HepG2 (cell line): Measurements from ENCODE around the gene NDUFS5. TPM values are rescaled to one million over a fixed set of nuclear protein-coding genes. Genes with fewer than 3 reads are reported as not detected.
"Not testable (repeated sequence)": the region's sequence is repeated elsewhere in the genome, so short reads cannot be mapped to it uniquely, and the experiment has no call there.

Experiments
- ATAC-seq: fragments of 200-7000 bp; cut with Tn5 transposase; 3 replicates; pipeline ENCODE4 v1.9.1; 2020; ENCODE audit warnings: mild to moderate bottlenecking, moderate library complexity
- BruUV-seq: library from RNA; stranded (reverse); fragments of 400-500 nt; replicated peaks from 2 replicates; lab custom pipeline; 2021; lab: Mats Ljungman, UMichigan
- CTCF ChIA-PET: fragments of 300-600 bp; formaldehyde crosslinking; extraction: SDS; loops from one replicate; lab custom pipeline; 2021; ENCODE audit warnings: low total read pairs, inconsistent platforms, low intra/inter-chr PET ratio; lab: Yijun Ruan, JAX
- POLR2A ChIA-PET: fragments of 350-600 bp; sonication (Branson Sonifier 250); formaldehyde crosslinking; loops from one replicate; lab custom pipeline; 2020; ENCODE audit warnings: antibody characterized with exemption, inconsistent platforms; lab: Yijun Ruan, JAX
- DNase-seq: peaks from one replicate; pipeline ENCODE4 v3.0.0-alpha.2; 2015; ENCODE audit warnings: low spot score
- FAIRE-seq: peaks from 3 replicates; lab custom pipeline; 2011; peaks lifted over from hg19 to GRCh38; lab: Jason Lieb, UNC
- H2AFZ ChIP-seq: one replicate; pipeline ENCODE4 v1.6.1; 2011; ENCODE audit warnings: low read length, inconsistent platforms
- H3K27ac ChIP-seq: fragments of 300-600 bp; 3 replicates; pipeline ENCODE4 v1.8.0; 2011; ENCODE audit warnings: mixed run types, mild to moderate bottlenecking, mixed read lengths, low read length, inconsistent platforms; ENCODE audit not compliant: insufficient read depth; ENCODE audit errors: extremely low read length
- H3K27me3 ChIP-seq, 2 experiments: fragments of 200-600 bp in 1 of 2; 2 replicates in 1 of 2; 3 replicates in 1 of 2; pipeline versions ENCODE4 v1.6.0 to v1.8.0; 2011; ENCODE audit warnings: low read length in 2 of 2, mild to moderate bottlenecking in 2 of 2, moderate library complexity in 2 of 2, inconsistent platforms in 1 of 2; ENCODE audit not compliant: insufficient read depth in 2 of 2, control insufficient read depth in 1 of 2
- H3K36me3 ChIP-seq, 2 experiments: fragments of 200-600 bp in 1 of 2; replicated peaks in 1 of 2; 2 replicates in 1 of 2; 3 replicates in 1 of 2; pipeline versions ENCODE4 v1.5.1 to v1.8.0; 2011; ENCODE audit warnings: low read length in 2 of 2, inconsistent platforms in 1 of 2; ENCODE audit not compliant: insufficient read depth in 2 of 2, control insufficient read depth in 1 of 2
- H3K4me1 ChIP-seq: 2 replicates; pipeline ENCODE4 v1.5.1; 2012; ENCODE audit warnings: low read length, inconsistent platforms; ENCODE audit not compliant: insufficient read depth
- H3K4me2 ChIP-seq: 2 replicates; pipeline ENCODE4 v1.6.0; 2011; ENCODE audit warnings: low read depth, low read length, inconsistent platforms
- H3K4me3 ChIP-seq, 3 experiments: fragments of 200-600 bp in 1 of 3; sonication (generic), shearing (Covaris generic) in 1 of 3; replicated peaks in 1 of 3; 2 replicates each; pipeline ENCODE4 v1.5.1; 2011 to 2016; ENCODE audit warnings: low read length in 3 of 3, inconsistent platforms in 2 of 3, low read depth in 2 of 3, mild to moderate bottlenecking in 2 of 3, control low read depth in 1 of 3, mixed read lengths in 1 of 3; ENCODE audit not compliant: insufficient read depth in 1 of 3
- H3K79me2 ChIP-seq: one replicate; pipeline ENCODE4 v1.6.1; 2011; ENCODE audit warnings: low read length, inconsistent platforms; ENCODE audit not compliant: insufficient read depth
- H3K9ac ChIP-seq: 2 replicates; pipeline ENCODE4 v1.6.0; 2011; ENCODE audit warnings: mild to moderate bottlenecking, low read depth, low read length, inconsistent platforms; ENCODE audit not compliant: insufficient read depth
- H3K9me3 ChIP-seq: 2 replicates; pipeline ENCODE4 v1.5.1; 2012; ENCODE audit warnings: mild to moderate bottlenecking, low read length
- H4K20me1 ChIP-seq: 2 replicates; pipeline ENCODE4 v1.6.0; 2011; ENCODE audit warnings: inconsistent platforms, mild to moderate bottlenecking, low read length, moderate library complexity; ENCODE audit not compliant: insufficient read depth
- CBX1 ChIP-seq: IDR thresholded peaks from one replicate; pipeline ENCODE4 v1.6.1; 2016; ENCODE audit warnings: antibody characterized with exemption, low read depth
- MAFF ChIP-seq: IDR thresholded peaks from 2 replicates; pipeline ENCODE4 v1.6.1; 2011; ENCODE audit warnings: low read depth, low read length, improper control_type of control experiment
- MAFK ChIP-seq, 2 experiments: IDR thresholded peaks in 1 of 2; conservative IDR thresholded peaks in 1 of 2; 2 replicates each; pipeline ENCODE4 v1.6.1; 2011; ENCODE audit warnings: improper control_type of control experiment in 2 of 2, low read length in 2 of 2
- ZNF280D ChIP-seq: sonication (generic); formaldehyde crosslinking; IDR thresholded peaks from 2 replicates; pipeline ENCODE4 v1.5.1; 2020; ENCODE audit warnings: mild to moderate bottlenecking, missing genetic modification reagents
- WGBS: methylation state at CpG from one replicate; pipeline ENCODE4 v1.1.6; 2017; ENCODE audit warnings: low lambda C conversion rate; 5-methylcytosine and 5-hydroxymethylcytosine counted together
- in situ Hi-C: cut with HindIII; loops from 2 replicates; pipeline ENCODE4 v1.10.0; 2017; ENCODE audit warnings: low pct_unique_long_range_greater_than_20kb; ENCODE audit not compliant: extremely low pct_ligation_motif_present
- intact Hi-C: fragments of 100-400 bp; cut with micrococcal nuclease; formaldehyde crosslinking; loops from one replicate; pipeline ENCODE4 v1.10.0; 2022; ENCODE audit not compliant: unreplicated experiment
- polyA plus RNA-seq, 8 experiments: library from polyadenylated mRNA; depleted of rRNA in 3 of 8; stranded (reverse) in 7 of 8; unstranded in 1 of 8; fragments of >200 nt; fragmentation: Illumina TruSeq in 4 of 8; extraction: Trizol in 4 of 8; gene quantifications; 2 replicates each; pipeline versions ENCODE4 v1.2.1 to v1.2.3, GENCODE V29; 2011 to 2016; ENCODE audit warnings: low read depth in 4 of 8, missing spikeins in 1 of 8, mixed read lengths in 1 of 8; ENCODE audit not compliant: insufficient read depth in 1 of 8
- total RNA-seq, 5 experiments: library from RNA; depleted of rRNA; stranded (reverse); fragments of >200 nt; fragmentation: Illumina TruSeq; extraction: Trizol; gene quantifications; 2 replicates each; pipeline ENCODE4 v1.2.3, GENCODE V29; 2016; ENCODE audit warnings: low read depth in 1 of 5

Gene NDUFS5
- total and polyA plus RNA-seq, 2 of the 13 experiments (the other 11 are each of a cell fraction or from before 2014, with no cell fraction given): 263 to 466 TPM

GRCh38 chr1:38977399-38978244 lies 48.5 kb upstream of the NDUFS5 start:
- in situ Hi-C loops, H3K27me3 ChIP-seq, H3K36me3 ChIP-seq, H2AFZ ChIP-seq, BruUV-seq, H3K4me3 ChIP-seq, H3K79me2 ChIP-seq, CTCF ChIA-PET, H3K4me2 ChIP-seq, FAIRE-seq, intact Hi-C loops, POLR2A ChIA-PET, ATAC-seq, H3K27ac ChIP-seq, DNase-seq, H3K4me1 ChIP-seq, H4K20me1 ChIP-seq, H3K9ac ChIP-seq: not testable (repeated sequence)
- WGBS: 92% methylated on average over 12 of the region's 12 CpGs
- peaks cover 12% of the 10 kb centered on the region for H3K9me3 ChIP-seq
- peak in 1 of 2 experiments; percentile 30; a peak in 1 of 4 replicates for TF ChIP-seq MAFK (conservative IDR thresholded peaks at IDR 0.05 in 1 of 2, IDR thresholded peaks at IDR 0.05 in 1 of 2; ENCODE audit: low read length in 2 of 2)
- TF ChIP-seq MAFF: peak; percentile 31; the same call in 1 of the 2 replicates

- CTCF ChIA-PET, H4K20me1 ChIP-seq: not testable (repeated sequence)
These were observed 48.0 kb upstream of the NDUFS5 start for GRCh38 chr1:38978245-38978542.

GRCh38 chr1:38979380-38979779 lies 46.8 kb upstream of the NDUFS5 start:
- FAIRE-seq, ATAC-seq, POLR2A ChIA-PET, H3K9ac ChIP-seq, H4K20me1 ChIP-seq, in situ Hi-C loops, H3K27ac ChIP-seq, H3K27me3 ChIP-seq, H3K79me2 ChIP-seq, H3K4me2 ChIP-seq, intact Hi-C loops, DNase-seq, H3K4me1 ChIP-seq, BruUV-seq, H2AFZ ChIP-seq, H3K36me3 ChIP-seq, CTCF ChIA-PET, H3K4me3 ChIP-seq: not testable (repeated sequence)
- WGBS: 90% methylated on average over 1 of the region's 1 CpG
- peaks cover 12% of the 10 kb centered on the region for H3K9me3 ChIP-seq

More at GRCh38 chr1:38978245-38978542, 48.0 kb upstream of the NDUFS5 start:
- BruUV-seq, H3K4me2 ChIP-seq, H3K36me3 ChIP-seq, FAIRE-seq, H3K9ac ChIP-seq, in situ Hi-C loops, intact Hi-C loops, H3K27ac ChIP-seq, H3K4me1 ChIP-seq, POLR2A ChIA-PET, ATAC-seq, H3K4me3 ChIP-seq, H2AFZ ChIP-seq, H3K27me3 ChIP-seq, H3K79me2 ChIP-seq, DNase-seq: not testable (repeated sequence)
- WGBS: 99% methylated on average over 5 of the region's 6 CpGs
- TF ChIP-seq ZNF280D: peak; percentile 63; the same call in 1 of the 2 replicates
- TF ChIP-seq CBX1: peak; percentile 39
- H3K9me3 ChIP-seq: peaks cover 12% of the 10 kb centered on the region
